ENCODE results near the gene HIF1AN. TPM values are rescaled to one million over a fixed set of nuclear protein-coding genes. Genes with fewer than 3 reads are reported as not detected.

The HIF1AN gene
- total and polyA plus RNA-seq, 11 donors: 8.2 to 61.8 (median 46.4) TPM

- Histone ChIP-seq H3K36me3 (peaks cover 0 to 54% (median 47%) of the 10 kb centered on the region in 9 donors), H3K9me3 (no peaks in the 10 kb centered on the region), H3K27me3 (no peaks in the 10 kb centered on the region), H3K27ac (no peak overlapping the region), H3K4me3 (no peak overlapping the region), H3K4me1 (peaks cover 3 to 31% (median 25%) of the 10 kb centered on the region in 12 donors)
- WGBS, 4 donors: 79 to 84% (median 81%) methylated on average over 4 of the region's 4 CpGs
- ATAC-seq (no peak), DNase-seq (no peak)
- intact Hi-C loops (cut with DNase I): no loop called here
- TF ChIP-seq CTCF (IDR thresholded peaks at IDR 0.05): no peak
- TF ChIP-seq POLR2A (IDR thresholded peaks at IDR 0.05): no peak
Measured at GRCh38 chr10:100537475-100537874, 1.7 kb downstream of the HIF1AN start.

- TF ChIP-seq CTCF (IDR thresholded peaks at IDR 0.05): no peak
- no peak for TF ChIP-seq POLR2A (IDR thresholded peaks at IDR 0.05)
- Histone ChIP-seq H3K36me3 (peaks cover 0 to 100% (median 98%) of the 10 kb centered on the region in 9 donors), H3K4me3 (no peak overlapping the region), H3K9me3 (no peaks in the 10 kb centered on the region), H3K27me3 (no peaks in the 10 kb centered on the region), H3K27ac (no peak overlapping the region), H3K4me1 (no peaks in the 10 kb centered on the region)
- intact Hi-C loops (cut with DNase I): no loop called here
- WGBS, 4 donors: 93 to 95% (median 94%) methylated on average over 5 of the region's 5 CpGs
- ATAC-seq: no peak
- DNase-seq: no peak
Measured at GRCh38 chr10:100544950-100545349, 9.2 kb downstream of the HIF1AN start.

GRCh38 chr10:100551196-100551595 lies 15.5 kb downstream of the HIF1AN start:
- Histone ChIP-seq H3K27ac (no peak overlapping the region), H3K9me3 (no peaks in the 10 kb centered on the region), H3K36me3 (peaks cover 0 to 73% (median 50%) of the 10 kb centered on the region in 9 donors), H3K27me3 (no peaks in the 10 kb centered on the region), H3K4me3 (no peak overlapping the region), H3K4me1 (peaks cover 0 to 5% (median 0%) of the 10 kb centered on the region in 12 donors)
- no peak for DNase-seq
- intact Hi-C loops (cut with DNase I): no loop called here
- TF ChIP-seq CTCF (IDR thresholded peaks at IDR 0.05) (no peak), POLR2A (IDR thresholded peaks at IDR 0.05) (no peak)
- ATAC-seq: no peak
- WGBS, 4 donors: 71 to 85% (median 72%) methylated on average over 4 of the region's 4 CpGs

GRCh38 chr10:100551738-100552137 lies 16.0 kb downstream of the HIF1AN start:
- Histone ChIP-seq H3K4me1 (peaks cover 0 to 5% (median 0%) of the 10 kb centered on the region in 12 donors), H3K36me3 (peaks cover 0 to 73% (median 44%) of the 10 kb centered on the region in 9 donors), H3K27ac (no peak overlapping the region), H3K27me3 (no peaks in the 10 kb centered on the region), H3K9me3 (no peaks in the 10 kb centered on the region), H3K4me3 (no peak overlapping the region)
- peak in 1 of 4 donors; percentile 25 for ATAC-seq
- DNase-seq: no peak
- 59 to 71% (median 61%) methylated on average over 4 to 5 of the region's 5 CpGs for WGBS, 4 donors
- TF ChIP-seq CTCF (IDR thresholded peaks at IDR 0.05) (no peak), POLR2A (IDR thresholded peaks at IDR 0.05) (no peak)
- intact Hi-C loops (cut with DNase I): no loop called here
